KG1 (cell line): ENCODE measurements around the gene ERC2.

Experiments used
- DNase-seq: peaks from one replicate; lab custom pipeline; 2025; lab: John Stamatoyannopoulos, UW

Gene ERC2

DNA sequence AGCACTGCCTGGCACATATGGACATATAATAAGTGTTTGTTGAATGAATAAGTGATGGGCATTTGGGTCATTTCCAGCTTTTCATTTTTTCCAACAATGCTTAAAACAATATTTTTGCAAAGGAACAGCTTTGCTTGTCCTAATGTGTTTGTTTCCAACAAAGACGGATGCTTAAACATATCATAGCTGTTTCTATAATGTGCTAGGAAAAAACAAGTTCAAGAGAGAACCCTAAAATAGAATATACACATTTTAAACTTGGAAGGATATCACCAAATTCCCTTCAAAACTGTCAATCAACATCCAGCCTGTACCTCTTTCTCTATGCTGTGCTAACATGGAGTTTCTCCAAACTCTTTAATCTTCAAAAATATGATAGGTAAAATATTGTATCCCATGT, 756.6 kb downstream of the ERC2 start:
- no peak for DNase-seq

DNA sequence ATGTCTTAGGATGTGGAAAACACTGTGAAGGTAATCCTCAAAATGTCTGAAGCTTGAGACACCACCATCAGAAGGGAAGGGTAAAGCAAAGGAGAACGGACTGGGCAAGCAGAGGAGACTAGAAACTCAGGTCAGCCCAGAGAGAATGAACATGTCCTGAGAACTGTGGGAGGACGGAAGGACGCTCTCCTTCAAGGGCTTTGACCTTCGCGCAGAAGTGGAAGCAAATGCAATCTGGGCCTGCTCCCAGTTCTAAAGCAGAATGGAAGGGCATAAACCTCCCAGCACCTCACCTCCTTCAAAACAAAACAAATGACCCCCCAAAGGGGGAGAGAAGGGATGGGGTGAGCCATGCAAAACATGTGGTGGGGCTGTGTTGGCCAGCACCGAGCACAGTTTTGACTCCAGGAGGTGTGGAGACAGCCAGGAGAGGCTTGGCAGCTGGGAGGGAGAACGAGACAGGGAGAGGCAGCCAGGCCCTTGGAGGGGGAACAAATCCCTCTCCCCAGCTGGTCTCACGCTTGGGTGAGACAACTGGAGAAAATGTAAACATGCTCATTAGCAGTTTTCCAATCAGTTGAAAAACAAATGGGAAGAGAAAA, 758.8 kb downstream of the ERC2 start:
- no peak for DNase-seq

DNA sequence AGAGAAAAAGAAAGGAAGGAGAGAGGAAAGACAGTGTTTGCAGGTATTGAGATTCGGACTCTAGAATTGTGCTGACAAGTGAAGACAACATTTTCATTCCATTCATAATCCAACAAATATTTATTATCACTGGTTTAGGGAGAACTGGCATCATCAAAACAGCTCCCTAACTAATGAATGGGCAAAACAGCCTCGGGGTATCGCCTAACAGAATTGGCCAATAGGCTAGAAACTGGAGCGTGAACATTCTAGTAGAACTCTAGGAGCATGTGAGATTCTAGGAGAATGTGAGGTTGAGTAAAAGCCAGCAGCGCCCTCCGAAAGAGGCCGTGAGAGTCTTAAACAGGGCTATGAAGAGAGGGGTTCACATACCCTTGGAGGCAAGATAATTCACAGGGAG, 759.3 kb downstream of the ERC2 start:
- DNase-seq = no peak

DNA sequence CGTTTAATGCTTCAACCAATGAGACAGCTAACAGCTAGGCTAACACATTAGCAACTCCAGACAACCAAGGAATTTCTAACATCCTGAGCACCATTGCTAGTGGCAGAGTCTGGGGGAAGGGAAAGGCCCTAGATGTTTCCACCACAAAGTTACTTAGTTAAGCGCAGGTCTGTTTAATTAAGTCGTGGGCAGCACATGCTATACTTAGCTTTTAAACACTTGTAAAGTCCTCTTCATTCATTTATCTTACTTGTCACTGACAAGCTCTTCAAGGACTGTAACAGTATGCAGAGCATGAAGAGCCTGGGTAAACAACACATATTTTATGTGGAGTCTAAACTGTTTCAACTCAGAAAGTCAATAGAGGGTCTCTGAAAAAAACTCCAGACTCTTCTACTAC, 760.0 kb downstream of the ERC2 start:
- DNase-seq = no peak

DNA sequence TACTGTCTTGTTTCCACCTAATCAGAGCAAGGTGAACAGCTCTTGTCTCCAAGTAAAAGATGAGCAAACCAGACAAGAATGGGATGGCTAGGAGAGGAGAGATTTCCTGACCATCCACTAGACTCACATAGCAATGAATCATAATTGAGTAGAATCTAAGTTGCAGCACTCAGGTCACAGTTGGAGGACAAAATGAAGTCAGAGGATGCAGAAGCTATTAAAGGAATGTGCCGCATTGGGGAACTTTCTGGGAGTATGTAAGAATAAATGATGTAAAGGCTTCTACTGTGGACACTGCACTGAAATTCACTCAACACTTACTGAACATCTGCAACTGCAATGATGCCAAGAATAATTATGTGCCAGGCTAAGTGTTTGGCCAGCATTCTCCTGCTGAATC, 763.7 kb downstream of the ERC2 start:
- no peak for DNase-seq

DNA sequence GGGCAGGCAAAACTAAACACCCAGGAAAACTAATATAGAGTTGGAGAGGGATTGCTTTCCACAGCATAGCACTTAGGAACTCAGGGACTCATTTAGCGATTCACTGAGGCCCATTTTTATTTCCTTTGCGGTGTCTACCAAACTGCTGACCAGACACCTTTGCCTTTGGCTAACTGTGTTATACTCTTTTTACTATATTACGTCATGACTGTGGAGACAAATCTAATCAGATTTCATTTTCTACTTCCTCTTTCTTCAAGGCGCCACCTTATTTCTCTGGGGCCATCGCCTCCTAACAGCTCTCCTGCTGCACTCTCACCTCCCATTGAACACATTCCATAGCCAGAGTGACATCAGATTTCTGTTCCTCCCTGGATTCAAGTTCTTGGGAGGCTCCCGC, 765.4 kb downstream of the ERC2 start:
- DNase-seq = no peak

DNA sequence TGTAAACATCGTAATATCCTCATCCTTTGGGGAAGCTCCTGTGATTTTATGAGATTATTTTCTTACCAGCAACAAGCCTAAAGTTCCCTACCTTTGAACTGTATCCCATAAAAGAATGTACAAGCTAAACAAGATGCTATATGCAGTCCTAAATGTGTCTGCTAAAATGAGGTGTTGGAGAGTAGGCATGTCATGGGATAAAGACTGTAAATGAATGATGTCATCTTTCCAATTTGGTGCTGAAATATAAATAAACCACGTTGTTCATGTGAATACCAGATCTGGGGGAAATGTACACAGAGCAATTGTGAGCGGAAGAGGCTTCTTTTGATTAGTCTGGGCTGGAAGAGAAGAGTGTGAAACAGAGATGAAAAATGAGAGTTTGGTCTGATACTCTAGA, 766.3 kb downstream of the ERC2 start:
- DNase-seq = no peak

GRCh38 chr3:55698831-55699230, 769.4 kb downstream of the ERC2 start:
- no peak for DNase-seq

- no peak for DNase-seq
Measured at GRCh38 chr3:55697177-55697865, 770.9 kb downstream of the ERC2 start.

DNA sequence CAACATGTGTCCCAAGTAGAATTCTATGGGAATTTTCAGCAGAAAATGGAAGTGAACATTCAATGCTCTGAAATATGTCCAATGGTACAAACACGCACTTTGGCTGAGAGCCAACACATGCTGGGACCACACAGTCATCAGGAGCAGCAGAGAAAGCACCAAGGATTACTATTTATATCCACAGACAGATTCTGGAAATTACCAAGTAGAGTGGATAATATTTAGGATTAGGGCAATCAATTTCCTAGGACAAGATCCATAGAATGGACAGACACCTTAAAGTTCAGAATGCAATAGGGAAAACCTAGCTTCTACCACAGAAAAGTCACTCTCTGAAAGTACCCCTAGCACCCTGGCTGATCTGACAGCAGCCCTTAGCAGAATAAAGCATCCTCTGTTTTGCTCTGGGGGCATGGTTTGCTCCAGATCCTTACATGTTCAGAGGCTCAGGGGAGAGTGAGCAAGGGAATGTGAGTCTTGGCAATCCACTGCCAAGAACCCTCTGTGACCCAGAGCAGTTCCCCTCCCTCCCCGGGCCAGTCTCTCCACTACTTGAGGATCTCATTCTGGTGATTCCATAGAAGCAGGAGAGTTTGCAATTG, 775.2 kb downstream of the ERC2 start:
- no peak for DNase-seq

DNA sequence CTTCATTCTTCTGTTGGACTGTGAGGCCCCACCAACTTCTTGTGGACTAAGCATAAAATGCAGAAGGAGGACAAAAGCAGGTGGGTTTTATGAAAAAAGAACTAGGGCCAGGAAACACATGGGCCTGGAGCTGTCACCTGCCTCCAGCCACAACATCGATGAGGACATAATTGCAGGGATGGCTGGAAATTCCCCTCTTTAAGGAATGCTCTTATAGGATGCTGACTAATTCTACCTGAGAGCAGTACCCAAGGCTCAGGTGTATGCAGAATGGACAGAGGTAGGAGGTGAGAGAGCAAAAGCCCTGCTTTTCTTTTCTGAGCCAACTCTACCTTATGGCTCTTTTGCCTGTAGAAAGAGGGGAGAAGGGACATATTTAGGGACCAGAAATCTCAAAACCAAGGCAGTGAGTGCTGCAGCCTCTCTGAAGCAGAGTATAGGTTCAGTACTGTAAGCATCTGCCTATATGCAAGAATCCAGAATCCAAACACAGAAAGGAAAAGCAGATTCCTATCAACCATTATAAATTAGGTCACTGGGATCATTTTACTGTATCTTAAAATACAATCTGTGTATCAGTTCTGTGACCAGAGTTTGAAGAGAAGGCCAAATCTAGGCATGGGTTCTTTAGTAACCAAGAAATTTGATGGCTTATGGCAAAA, 775.8 kb downstream of the ERC2 start:
- no peak for DNase-seq

DNA sequence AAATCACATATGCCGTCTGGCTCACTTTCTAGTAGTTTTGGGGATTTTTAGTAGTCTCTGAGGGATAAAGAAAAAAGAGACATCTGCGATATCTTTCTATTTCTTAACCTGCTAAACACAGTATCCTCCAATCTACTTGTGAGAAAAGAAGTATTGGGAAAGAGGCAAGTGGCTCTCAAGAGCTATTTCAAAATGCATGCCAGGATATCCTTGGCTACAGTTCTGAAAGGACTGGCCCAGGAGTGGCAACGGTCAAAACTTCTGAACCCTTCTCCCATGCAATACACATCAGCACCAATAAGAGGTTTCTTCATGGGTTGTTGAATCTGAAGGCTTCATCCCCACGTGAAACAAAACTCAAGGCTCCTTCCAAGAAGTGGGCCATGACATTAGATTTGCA, 777.1 kb downstream of the ERC2 start:
- DNase-seq = no peak

- no peak for DNase-seq
Measured at GRCh38 chr3:55690726-55691125, 777.5 kb downstream of the ERC2 start.

- no peak for DNase-seq
Measured at GRCh38 chr3:55690177-55690576, 778.1 kb downstream of the ERC2 start.

- no peak for DNase-seq
Measured at GRCh38 chr3:55688154-55688553, 780.1 kb downstream of the ERC2 start.

DNA sequence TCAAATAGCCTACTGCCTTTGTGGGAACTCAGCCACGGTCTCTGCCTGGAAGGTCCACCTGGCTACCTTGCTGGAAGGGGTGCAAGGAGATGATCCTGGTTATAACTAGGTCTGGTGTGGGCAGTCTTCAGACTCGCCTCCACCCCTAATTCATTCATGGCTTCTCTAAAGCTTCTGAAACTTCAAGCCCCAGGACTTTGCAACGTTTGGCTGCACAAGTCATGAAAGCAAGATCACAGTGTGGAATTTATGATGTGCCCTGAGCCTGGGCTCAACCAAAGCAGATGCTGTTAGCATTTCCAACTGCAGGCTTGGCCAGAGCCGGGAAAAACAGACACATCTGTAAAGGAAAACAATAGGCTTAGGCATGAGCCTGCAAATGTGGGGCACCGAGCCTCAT, 780.7 kb downstream of the ERC2 start:
- DNase-seq = no peak

GRCh38 chr3:55686426-55687254, 781.6 kb downstream of the ERC2 start:
- DNase-seq = no peak

DNA sequence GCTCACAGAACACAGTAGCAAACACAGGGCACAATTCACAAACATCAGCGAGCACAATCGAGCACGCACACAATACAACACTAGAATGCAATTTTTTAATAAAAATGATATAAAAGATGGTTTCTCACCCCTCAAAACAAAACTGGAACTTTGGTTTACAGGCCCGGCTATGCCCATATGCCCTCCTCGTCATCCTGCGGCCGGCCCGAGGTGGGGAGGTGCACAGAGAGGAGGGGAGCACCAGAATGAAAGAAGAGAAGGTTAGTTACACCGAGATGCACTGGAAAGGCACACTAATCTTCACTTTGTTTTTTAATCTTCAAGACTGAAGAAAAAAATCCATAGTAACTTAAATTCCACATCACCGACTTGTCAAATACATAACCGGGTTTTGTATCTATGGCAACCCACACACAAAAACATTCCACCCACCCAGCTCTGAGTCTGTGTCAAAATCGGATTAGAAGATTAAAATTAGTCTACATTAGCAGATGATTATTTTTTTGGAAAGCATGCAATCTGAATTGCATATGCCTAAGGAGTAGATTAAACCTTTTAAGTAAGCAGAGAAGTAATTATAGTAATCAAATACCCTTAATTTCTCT, 784.5 kb downstream of the ERC2 start:
- no peak for DNase-seq

DNA sequence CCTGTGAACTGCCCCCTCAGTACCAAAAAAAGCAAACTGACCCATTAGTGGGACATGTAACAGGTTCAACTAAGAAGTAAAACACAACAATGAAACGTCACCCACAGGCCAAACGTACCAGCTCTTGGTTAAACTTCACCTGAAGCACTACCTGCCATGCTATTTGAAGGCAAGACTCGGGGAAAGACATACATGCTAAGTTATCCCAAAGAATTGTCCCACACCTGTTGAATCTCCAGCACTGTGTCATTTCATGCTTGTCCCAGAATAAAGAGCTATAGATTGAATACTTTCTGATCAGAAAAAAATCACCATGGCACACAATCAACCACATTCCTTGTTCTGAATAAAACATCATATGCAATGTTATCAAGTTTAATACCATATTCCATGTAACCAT, 785.8 kb downstream of the ERC2 start:
- DNase-seq = no peak

- DNase-seq = no peak
Measured at GRCh38 chr3:55678546-55679216, 789.6 kb downstream of the ERC2 start.

- DNase-seq = no peak
Measured at GRCh38 chr3:55676643-55677042, 791.6 kb downstream of the ERC2 start.
